ENCODE data around the gene LSP1. TPM values are rescaled to one million over a fixed set of nuclear protein-coding genes. Genes with fewer than 3 reads are reported as not detected.

LSP1 gene
- total and polyA plus RNA-seq, 2 of the 8 experiments (the other 6 are each of a cell fraction or from before 2014, with no cell fraction given), result 0.03 TPM; not detected in 1

DNA sequence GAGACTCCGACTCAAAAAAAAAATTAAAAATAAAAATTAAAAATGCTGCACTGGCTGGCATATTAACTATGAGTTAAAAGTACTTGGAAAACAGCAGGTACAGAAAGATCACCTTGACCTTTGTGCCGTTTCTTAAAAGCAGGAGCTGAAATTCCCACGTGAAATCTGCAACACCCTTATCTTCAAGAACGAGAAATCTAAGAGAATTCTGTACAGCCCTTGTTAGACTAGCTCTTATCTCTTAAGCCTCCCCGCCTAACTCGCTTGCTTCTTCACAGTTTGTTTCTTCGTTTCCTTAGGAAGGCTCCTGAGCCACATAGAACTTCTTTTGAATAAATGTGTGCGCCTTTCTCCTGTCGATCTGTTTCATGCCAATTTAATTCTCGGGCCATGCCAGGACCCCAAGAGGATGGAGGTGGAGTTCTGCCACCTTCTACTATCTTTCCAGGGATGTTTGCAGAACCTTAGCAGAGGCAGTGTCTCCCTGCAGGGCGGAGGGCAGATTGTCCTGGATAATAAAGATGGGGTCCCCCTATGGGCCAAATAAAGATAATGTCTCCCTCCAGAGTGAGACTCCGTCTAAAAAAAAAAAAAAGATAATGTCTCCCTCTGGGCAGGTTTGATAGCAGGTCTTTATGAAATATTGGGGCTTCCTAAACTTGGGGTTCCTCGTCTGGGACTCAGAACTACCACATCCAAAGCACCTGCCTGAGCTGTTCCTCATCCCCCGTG lies 45.5 kb upstream of the LSP1 start:
- Histone ChIP-seq H2BK5ac (ENCODE audit: low read depth, low read length) (no peak overlapping the region), H3K14ac (ENCODE audit: insufficient read length) (no peak overlapping the region), H2AFZ (ENCODE audit: low read length) (no peak overlapping the region), H2BK15ac (ENCODE audit: low read length) (no peak overlapping the region), H3K4me2 (ENCODE audit: insufficient read depth in 1 of 2, low read depth in 2 of 2, low read length in 2 of 2) (no peak overlapping the region), H3K27ac (ENCODE audit: low read depth, low read length) (no peak overlapping the region), H3K23ac (ENCODE audit: insufficient read length) (no peak overlapping the region), H3K9ac (replicated peaks in 1 of 4; ENCODE audit: extremely low read depth in 1 of 4, low read depth in 3 of 4, low read length in 3 of 4) (no peak overlapping the region), H3K4me1 (replicated peaks in 1 of 4; ENCODE audit: control insufficient read depth in 3 of 4, insufficient read depth in 4 of 4, low read length in 3 of 4) (0 out of 7 replicates have a peak, but pooled peaks cover 0 to 3% (median 0%) of the 10 kb centered on the region in 4 experiments), H3K18ac (ENCODE audit: extremely low read depth, low read length) (no peak overlapping the region), H3K56ac (replicated peaks; ENCODE audit: insufficient read length, low read depth, low read length) (no peak overlapping the region), H3K9me3 (ENCODE audit: insufficient read depth in 2 of 2, low read depth in 1 of 2, low read length in 1 of 2) (peaks cover 3 to 4% of the 10 kb centered on the region in 2 experiments; a peak in 2 of 4 replicates), H2BK120ac (replicated peaks; ENCODE audit: low read depth, low read length) (no peak overlapping the region), H3K4ac (replicated peaks; ENCODE audit: insufficient read length, low read depth, low read length) (no peak overlapping the region), H4K8ac (ENCODE audit: extremely low read depth, insufficient read depth, low read length) (no peak overlapping the region), H2BK12ac (ENCODE audit: low read depth, low read length) (no peak overlapping the region), H2AK5ac (ENCODE audit: low read depth, low read length) (no peak overlapping the region), H3K79me1 (ENCODE audit: low read depth, low read length) (no peaks in the 10 kb centered on the region), H2BK20ac (ENCODE audit: low read length) (no peak overlapping the region), H3K27me3 (replicated peaks in 1 of 4; ENCODE audit: control insufficient read depth in 3 of 4, extremely low read depth in 1 of 4, insufficient read depth in 3 of 4, low read length in 3 of 4) (peaks cover 0 to 2% (median 1%) of the 10 kb centered on the region in 4 experiments; a peak in 2 of 7 replicates), H4K91ac (replicated peaks; ENCODE audit: insufficient read length, low read length) (no peak overlapping the region), H3K23me2 (ENCODE audit: low read depth, low read length) (no peaks in the 10 kb centered on the region), H4K5ac (ENCODE audit: insufficient read length, low read depth, low read length) (no peak overlapping the region), H3K36me3 (ENCODE audit: control insufficient read depth in 2 of 4, insufficient read depth in 4 of 4, low read length in 3 of 4) (no peaks in the 10 kb centered on the region), H3K79me2 (ENCODE audit: control insufficient read depth in 1 of 2, insufficient read depth in 2 of 2, low read length in 2 of 2) (no peaks in the 10 kb centered on the region), H3K4me3 (ENCODE audit: extremely low read depth in 1 of 4, insufficient read depth in 2 of 4, low read depth in 3 of 4, low read length in 4 of 4) (no peak overlapping the region), H4K20me1 (replicated peaks in 1 of 2; ENCODE audit: control insufficient read depth in 1 of 2, insufficient read depth in 2 of 2, low read length in 2 of 2) (no peaks in the 10 kb centered on the region)
- no peak for FAIRE-seq
- POLR2A ChIA-PET (ENCODE audit: partially characterized antibody), result interaction anchor here (0.7 kb wide), 1 partner anchor 9 kb away, joined by 3 read pairs; no protein-coding TSS in a partner anchor
- no peak for DNase-seq (ENCODE audit: low read depth in 1 of 2, low spot score in 2 of 2)
- WGBS, 2 experiments (ENCODE audit: extremely low coverage in 1 of 2, insufficient coverage in 1 of 2, insufficient read length in 1 of 2, insufficient replicate concordance in 2 of 2, low coverage in 1 of 2, low lambda C conversion rate in 2 of 2, missing lambda C conversion rate in 1 of 2), result 87% methylated on average over 14 of the region's 14 CpGs; no CpG with 5 or more reads in 1 of the 2 experiments
- CTCF ChIA-PET (ENCODE audit: partially characterized antibody), result interaction anchor here (0.6 to 6.8 kb wide), 17 partner anchors 8 to 1359 kb away, joined by 3 to 38 read pairs (median 4); no protein-coding TSS in a partner anchor
- TF ChIP-seq TEAD4 (IDR thresholded peaks at IDR 0.05; ENCODE audit: low read depth, low read length) (no peak), GABPA (IDR thresholded peaks at IDR 0.05; ENCODE audit: borderline replicate concordance, insufficient read depth, low read length) (no peak), KDM5A (IDR thresholded peaks at IDR 0.05; ENCODE audit: low read length) (no peak), RAD21 (IDR thresholded peaks at IDR 0.05 in 1 of 2, conservative IDR thresholded peaks at IDR 0.05 in 1 of 2; ENCODE audit: low read depth in 2 of 2, low read length in 2 of 2) (peak; percentile 6 to 28; a peak in 1 of 4 replicates), HDAC2 (IDR thresholded peaks at IDR 0.05; ENCODE audit: borderline replicate concordance in 1 of 2, low read depth in 2 of 2, low read length in 2 of 2) (no peak)
- TF ChIP-seq, protein P1, sequence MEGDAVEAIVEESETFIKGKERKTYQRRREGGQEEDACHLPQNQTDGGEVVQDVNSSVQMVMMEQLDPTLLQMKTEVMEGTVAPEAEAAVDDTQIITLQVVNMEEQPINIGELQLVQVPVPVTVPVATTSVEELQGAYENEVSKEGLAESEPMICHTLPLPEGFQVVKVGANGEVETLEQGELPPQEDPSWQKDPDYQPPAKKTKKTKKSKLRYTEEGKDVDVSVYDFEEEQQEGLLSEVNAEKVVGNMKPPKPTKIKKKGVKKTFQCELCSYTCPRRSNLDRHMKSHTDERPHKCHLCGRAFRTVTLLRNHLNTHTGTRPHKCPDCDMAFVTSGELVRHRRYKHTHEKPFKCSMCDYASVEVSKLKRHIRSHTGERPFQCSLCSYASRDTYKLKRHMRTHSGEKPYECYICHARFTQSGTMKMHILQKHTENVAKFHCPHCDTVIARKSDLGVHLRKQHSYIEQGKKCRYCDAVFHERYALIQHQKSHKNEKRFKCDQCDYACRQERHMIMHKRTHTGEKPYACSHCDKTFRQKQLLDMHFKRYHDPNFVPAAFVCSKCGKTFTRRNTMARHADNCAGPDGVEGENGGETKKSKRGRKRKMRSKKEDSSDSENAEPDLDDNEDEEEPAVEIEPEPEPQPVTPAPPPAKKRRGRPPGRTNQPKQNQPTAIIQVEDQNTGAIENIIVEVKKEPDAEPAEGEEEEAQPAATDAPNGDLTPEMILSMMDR (IDR thresholded peaks at IDR 0.05; ENCODE audit: control extremely low read depth in 1 of 3, insufficient read depth in 1 of 3, low read depth in 1 of 3, low read length in 3 of 3), result peak in 2 of 3 experiments; percentile 29 to 41; a peak in 3 of 4 replicates
- TF ChIP-seq, protein P2, sequence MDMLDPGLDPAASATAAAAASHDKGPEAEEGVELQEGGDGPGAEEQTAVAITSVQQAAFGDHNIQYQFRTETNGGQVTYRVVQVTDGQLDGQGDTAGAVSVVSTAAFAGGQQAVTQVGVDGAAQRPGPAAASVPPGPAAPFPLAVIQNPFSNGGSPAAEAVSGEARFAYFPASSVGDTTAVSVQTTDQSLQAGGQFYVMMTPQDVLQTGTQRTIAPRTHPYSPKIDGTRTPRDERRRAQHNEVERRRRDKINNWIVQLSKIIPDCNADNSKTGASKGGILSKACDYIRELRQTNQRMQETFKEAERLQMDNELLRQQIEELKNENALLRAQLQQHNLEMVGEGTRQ (IDR thresholded peaks at IDR 0.05; ENCODE audit: low read length), result no peak

Measured in H1 (cell line).